Smooth muscle cell (in vitro differentiated cells): ENCODE data around the gene HIPK1. TPM values are rescaled to one million over a fixed set of nuclear protein-coding genes. Genes with fewer than 3 reads are reported as not detected.

Experiments used
- DNase-seq: peaks from one replicate; lab custom pipeline; 2025; ENCODE audit not compliant: unreplicated experiment; lab: John Stamatoyannopoulos, UW
- H2AFZ ChIP-seq: fragments of 200-600 bp; sonication (generic); 2 replicates; pipeline ENCODE4 v1.6.0; 2016; ENCODE audit warnings: antibody characterized with exemption, low read depth, mild to moderate bottlenecking
- H3F3A ChIP-seq: fragments of 200-600 bp; sonication (generic); 2 replicates; pipeline ENCODE4 v1.6.0; 2017; ENCODE audit warnings: antibody characterized with exemption, low read depth
- H3K27ac ChIP-seq: fragments of 200-600 bp; sonication (generic); 2 replicates; pipeline ENCODE4 v1.5.1; 2016; ENCODE audit warnings: low read depth, mild to moderate bottlenecking
- H3K27me3 ChIP-seq: fragments of 200-600 bp; sonication (generic); 2 replicates; pipeline ENCODE4 v1.6.1; 2016; ENCODE audit warnings: low read depth, mild to moderate bottlenecking
- H3K36me3 ChIP-seq: fragments of 200-600 bp; sonication (generic); 2 replicates; pipeline ENCODE4 v1.5.1; 2016; ENCODE audit warnings: low read depth
- H3K4me1 ChIP-seq: fragments of 200-600 bp; sonication (generic); 2 replicates; pipeline ENCODE4 v1.5.1; 2016; ENCODE audit warnings: low read depth
- H3K4me2 ChIP-seq: fragments of 200-600 bp; sonication (generic); 2 replicates; pipeline ENCODE4 v1.6.0; 2016; ENCODE audit warnings: mild to moderate bottlenecking
- H3K4me3 ChIP-seq: fragments of 200-600 bp; sonication (generic); 2 replicates; pipeline ENCODE4 v1.5.1; 2016; ENCODE audit warnings: mild to moderate bottlenecking
- H3K79me2 ChIP-seq: fragments of 200-600 bp; sonication (generic); 2 replicates; pipeline ENCODE4 v1.6.0; 2016; ENCODE audit warnings: low read depth, mild to moderate bottlenecking
- H3K9ac ChIP-seq: fragments of 200-600 bp; sonication (generic); 2 replicates; pipeline ENCODE4 v1.6.0; 2016; ENCODE audit warnings: low read depth
- H3K9me3 ChIP-seq: fragments of 200-600 bp; sonication (generic); replicated peaks from 2 replicates; pipeline ENCODE4 v1.5.1; 2016; ENCODE audit warnings: low read depth
- H4K20me1 ChIP-seq: fragments of 200-600 bp; sonication (generic); 2 replicates; pipeline ENCODE4 v1.6.0; 2016; ENCODE audit warnings: low read depth
- CTCF ChIP-seq: fragments of 200-600 bp; sonication (generic); IDR thresholded peaks from 2 replicates; pipeline ENCODE4 v1.5.1; 2017; ENCODE audit warnings: borderline replicate concordance, mild to moderate bottlenecking, antibody characterized with exemption; ENCODE audit not compliant: insufficient read depth, poor library complexity, severe bottlenecking
- WGBS: methylation state at CpG from one replicate; pipeline ENCODE4 v1.1.7; 2016; ENCODE audit warnings: low lambda C conversion rate; 5-methylcytosine and 5-hydroxymethylcytosine counted together
- polyA plus RNA-seq: library from polyadenylated mRNA; unstranded; fragments of >200 nt; fragmentation: Nextera tagmentation; extraction: Ambion mirVana; gene quantifications from 2 replicates; pipeline ENCODE4 v1.2.1, GENCODE V29; 2016
- total RNA-seq: library from RNA; depleted of rRNA; stranded (reverse); fragments of >200 nt; gene quantifications from 2 replicates; pipeline ENCODE4 v1.2.3, GENCODE V29; 2014

HIPK1 gene
- total and polyA plus RNA-seq, 2 experiments from 2014 or later, result 12.0 to 34.2 TPM

- Histone ChIP-seq H3F3A (no peaks in the 10 kb centered on the region), H3K79me2 (no peaks in the 10 kb centered on the region), H3K4me2 (no peak overlapping the region), H3K36me3 (peaks cover 18% of the 10 kb centered on the region), H4K20me1 (peaks cover 14% of the 10 kb centered on the region), H3K9me3 (no peaks in the 10 kb centered on the region), H3K27ac (no peak overlapping the region), H3K4me1 (no peaks in the 10 kb centered on the region), H2AFZ (no peak overlapping the region), H3K4me3 (no peak overlapping the region), H3K9ac (no peak overlapping the region), H3K27me3 (no peaks in the 10 kb centered on the region)
- WGBS, result 97% methylated on average over 1 of the region's 1 CpG
- no peak for DNase-seq
- TF ChIP-seq CTCF, result no peak
Measured at GRCh38 chr1:113958691-113959090, 29.6 kb downstream of the HIPK1 start.

GRCh38 chr1:113963281-113963906 lies 34.3 kb downstream of the HIPK1 start:
- no peak overlapping the region for H3K27ac ChIP-seq
- H3K79me2 ChIP-seq, result no peaks in the 10 kb centered on the region
- no peaks in the 10 kb centered on the region for H3K27me3 ChIP-seq
- no peaks in the 10 kb centered on the region for H3K4me1 ChIP-seq
- H2AFZ ChIP-seq, result no peak overlapping the region
- WGBS, result 95% methylated on average over 12 of the region's 12 CpGs
- peaks cover 37% of the 10 kb centered on the region for H3K36me3 ChIP-seq
- TF ChIP-seq CTCF, result no peak
- DNase-seq, result no peak
- H4K20me1 ChIP-seq, result peaks cover 2% of the 10 kb centered on the region
- no peak overlapping the region for H3K4me2 ChIP-seq
- H3K4me3 ChIP-seq, result no peak overlapping the region
- no peak overlapping the region for H3K9ac ChIP-seq
- no peaks in the 10 kb centered on the region for H3K9me3 ChIP-seq
- H3F3A ChIP-seq, result no peaks in the 10 kb centered on the region

GRCh38 chr1:113965703-113966412 lies 36.7 kb downstream of the HIPK1 start:
- Histone ChIP-seq H3K4me1 (no peaks in the 10 kb centered on the region), H3K4me2 (no peak overlapping the region), H3K9ac (no peak overlapping the region), H3K27ac (no peak overlapping the region), H3K9me3 (no peaks in the 10 kb centered on the region), H2AFZ (no peak overlapping the region), H3F3A (no peaks in the 10 kb centered on the region), H3K4me3 (no peak overlapping the region), H3K79me2 (no peaks in the 10 kb centered on the region), H3K36me3 (peaks cover 49% of the 10 kb centered on the region), H4K20me1 (no peaks in the 10 kb centered on the region), H3K27me3 (no peaks in the 10 kb centered on the region)
- WGBS, result 96% methylated on average over 4 of the region's 4 CpGs
- no peak for TF ChIP-seq CTCF
- DNase-seq, result no peak
